ENCODE measurements around the gene ADPRS.

ADPRS gene

GRCh38 chr1:36094621-36095061, 5.9 kb downstream of the ADPRS start:
- no peaks in the 10 kb centered on the region for H3K27me3 ChIP-seq (ENCODE audit: control insufficient read depth in 5 of 5, insufficient read depth in 4 of 5, low read length in 5 of 5)
- H3K36me3 ChIP-seq (ENCODE audit: control insufficient read depth in 5 of 5, insufficient read depth in 5 of 5, low read length in 5 of 5): peaks cover 0 to 57% (median 48%) of the 10 kb centered on the region in 5 donors
- peak overlapping the region; percentile 55 for H3K27ac ChIP-seq (ENCODE audit: low read depth, low read length)
- peak overlapping the region in 2 of 5 donors; percentile 39 to 57 for H3K9ac ChIP-seq (ENCODE audit: low read length in 5 of 5)
- H3K9me3 ChIP-seq (ENCODE audit: control insufficient read depth in 5 of 5, low read length in 5 of 5): no peaks in the 10 kb centered on the region
- peaks cover under 1 to 49% (median 33%) of the 10 kb centered on the region in 5 donors for H3K4me1 ChIP-seq (ENCODE audit: control insufficient read depth in 5 of 5, insufficient read depth in 5 of 5, low read length in 5 of 5)
- no peak overlapping the region for H3K4me3 ChIP-seq (ENCODE audit: low read depth in 1 of 5, low read length in 5 of 5)

GRCh38 chr1:36095760-36096405, 7.2 kb downstream of the ADPRS start:
- peaks cover 0 to 51% (median 30%) of the 10 kb centered on the region in 5 donors for H3K4me1 ChIP-seq (ENCODE audit: control insufficient read depth in 5 of 5, insufficient read depth in 5 of 5, low read length in 5 of 5)
- H3K9me3 ChIP-seq (ENCODE audit: control insufficient read depth in 5 of 5, low read length in 5 of 5): no peaks in the 10 kb centered on the region
- H3K27ac ChIP-seq (ENCODE audit: low read depth, low read length): no peak overlapping the region
- H3K27me3 ChIP-seq (ENCODE audit: control insufficient read depth in 5 of 5, insufficient read depth in 4 of 5, low read length in 5 of 5): no peaks in the 10 kb centered on the region
- H3K9ac ChIP-seq (ENCODE audit: low read length in 5 of 5): no peak overlapping the region
- no peak overlapping the region for H3K4me3 ChIP-seq (ENCODE audit: low read depth in 1 of 5, low read length in 5 of 5)
- peaks cover 0 to 57% (median 48%) of the 10 kb centered on the region in 5 donors for H3K36me3 ChIP-seq (ENCODE audit: control insufficient read depth in 5 of 5, insufficient read depth in 5 of 5, low read length in 5 of 5)

GRCh38 chr1:36096500-36097432, 8.1 kb downstream of the ADPRS start:
- peaks cover 0 to 46% (median 30%) of the 10 kb centered on the region in 5 donors for H3K4me1 ChIP-seq (ENCODE audit: control insufficient read depth in 5 of 5, insufficient read depth in 5 of 5, low read length in 5 of 5)
- H3K27me3 ChIP-seq (ENCODE audit: control insufficient read depth in 5 of 5, insufficient read depth in 4 of 5, low read length in 5 of 5): no peaks in the 10 kb centered on the region
- no peaks in the 10 kb centered on the region for H3K9me3 ChIP-seq (ENCODE audit: control insufficient read depth in 5 of 5, low read length in 5 of 5)
- no peak overlapping the region for H3K9ac ChIP-seq (ENCODE audit: low read length in 5 of 5)
- no peak overlapping the region for H3K4me3 ChIP-seq (ENCODE audit: low read depth in 1 of 5, low read length in 5 of 5)
- H3K36me3 ChIP-seq (ENCODE audit: control insufficient read depth in 5 of 5, insufficient read depth in 5 of 5, low read length in 5 of 5): peaks cover 0 to 48% (median 40%) of the 10 kb centered on the region in 5 donors
- no peak overlapping the region for H3K27ac ChIP-seq (ENCODE audit: low read depth, low read length)

- Histone ChIP-seq H3K9me3 (ENCODE audit: control insufficient read depth in 5 of 5, low read length in 5 of 5) (no peaks in the 10 kb centered on the region), H3K9ac (ENCODE audit: low read length in 5 of 5) (no peak overlapping the region), H3K27me3 (ENCODE audit: control insufficient read depth in 5 of 5, insufficient read depth in 4 of 5, low read length in 5 of 5) (no peaks in the 10 kb centered on the region), H3K4me3 (ENCODE audit: low read depth in 1 of 5, low read length in 5 of 5) (no peak overlapping the region), H3K4me1 (ENCODE audit: control insufficient read depth in 5 of 5, insufficient read depth in 5 of 5, low read length in 5 of 5) (peaks cover 0 to 44% (median 29%) of the 10 kb centered on the region in 5 donors), H3K36me3 (ENCODE audit: control insufficient read depth in 5 of 5, insufficient read depth in 5 of 5, low read length in 5 of 5) (peaks cover 0 to 36% (median 28%) of the 10 kb centered on the region in 5 donors), H3K27ac (ENCODE audit: low read depth, low read length) (no peak overlapping the region)
These were observed 9.2 kb downstream of the ADPRS start for GRCh38 chr1:36097693-36098585.

GRCh38 chr1:36098650-36099365, 10.1 kb downstream of the ADPRS start:
- Histone ChIP-seq H3K27me3 (ENCODE audit: control insufficient read depth in 5 of 5, insufficient read depth in 4 of 5, low read length in 5 of 5) (no peaks in the 10 kb centered on the region), H3K9me3 (ENCODE audit: control insufficient read depth in 5 of 5, low read length in 5 of 5) (no peaks in the 10 kb centered on the region), H3K27ac (ENCODE audit: low read depth, low read length) (no peak overlapping the region), H3K4me1 (ENCODE audit: control insufficient read depth in 5 of 5, insufficient read depth in 5 of 5, low read length in 5 of 5) (peaks cover 0 to 35% (median 23%) of the 10 kb centered on the region in 5 donors), H3K36me3 (ENCODE audit: control insufficient read depth in 5 of 5, insufficient read depth in 5 of 5, low read length in 5 of 5) (peaks cover 0 to 28% (median 19%) of the 10 kb centered on the region in 5 donors), H3K4me3 (ENCODE audit: low read depth in 1 of 5, low read length in 5 of 5) (no peak overlapping the region), H3K9ac (ENCODE audit: low read length in 5 of 5) (no peak overlapping the region)

DNA sequence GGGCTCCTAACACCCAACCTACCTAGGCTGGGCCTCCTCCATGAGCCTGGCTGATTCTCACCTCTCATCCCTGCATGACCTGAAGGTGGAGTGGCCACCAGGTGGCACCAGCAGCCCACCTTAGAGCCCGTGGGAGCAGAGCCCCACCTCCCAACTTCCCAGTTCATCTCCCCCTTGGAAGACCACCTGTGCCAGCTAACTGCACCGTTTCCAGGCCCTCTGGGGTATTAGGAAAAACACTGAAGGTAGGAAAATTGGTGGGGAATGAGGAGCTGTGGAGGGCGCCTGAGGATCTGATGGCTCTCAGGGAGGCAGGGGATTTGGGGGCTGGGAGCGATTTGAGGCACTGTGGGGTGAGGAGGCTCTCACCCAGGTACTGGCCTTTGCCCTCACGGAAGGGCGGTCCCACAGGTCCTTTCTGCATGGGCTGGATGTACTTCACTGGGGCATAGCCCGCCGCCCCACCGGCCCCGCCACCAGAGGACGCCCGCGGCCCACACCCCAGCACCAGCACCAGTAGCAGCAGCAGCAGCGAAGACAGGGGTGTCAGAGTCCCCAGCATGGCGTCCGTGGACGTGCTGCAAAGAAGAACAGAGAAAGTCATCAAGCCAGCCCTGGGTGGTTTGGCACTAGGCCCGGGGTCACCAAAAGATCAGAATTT, 11.1 kb downstream of the ADPRS start:
- no peaks in the 10 kb centered on the region for H3K27me3 ChIP-seq (ENCODE audit: control insufficient read depth in 5 of 5, insufficient read depth in 4 of 5, low read length in 5 of 5)
- H3K4me3 ChIP-seq (ENCODE audit: low read depth in 1 of 5, low read length in 5 of 5): no peak overlapping the region
- peaks cover 0 to 25% (median 17%) of the 10 kb centered on the region in 5 donors for H3K4me1 ChIP-seq (ENCODE audit: control insufficient read depth in 5 of 5, insufficient read depth in 5 of 5, low read length in 5 of 5)
- H3K27ac ChIP-seq (ENCODE audit: low read depth, low read length): no peak overlapping the region
- H3K9me3 ChIP-seq (ENCODE audit: control insufficient read depth in 5 of 5, low read length in 5 of 5): no peaks in the 10 kb centered on the region
- H3K36me3 ChIP-seq (ENCODE audit: control insufficient read depth in 5 of 5, insufficient read depth in 5 of 5, low read length in 5 of 5): peaks cover 0 to 17% (median 9%) of the 10 kb centered on the region in 5 donors
- H3K9ac ChIP-seq (ENCODE audit: low read length in 5 of 5): no peak overlapping the region

DNA sequence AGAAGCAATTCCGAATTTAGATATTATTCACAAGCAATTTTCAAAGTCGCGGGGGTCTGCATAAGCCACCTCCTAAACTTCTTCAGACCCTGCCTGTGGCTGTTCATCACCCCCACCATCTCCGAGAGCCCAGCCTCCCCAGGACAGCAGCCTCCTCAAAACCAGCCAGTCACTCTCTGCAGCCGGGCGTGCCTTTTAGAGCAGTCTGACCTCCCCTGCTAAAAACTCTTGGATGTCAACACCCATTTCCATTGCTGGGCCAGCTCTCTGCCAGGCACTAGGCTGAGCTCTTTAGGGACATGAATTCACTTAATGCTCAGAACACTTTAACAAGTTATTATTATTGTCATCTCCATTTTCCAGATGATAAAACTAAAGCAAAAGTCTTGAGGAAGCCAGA, 11.7 kb downstream of the ADPRS start:
- Histone ChIP-seq H3K36me3 (ENCODE audit: control insufficient read depth in 5 of 5, insufficient read depth in 5 of 5, low read length in 5 of 5) (peaks cover 0 to 14% (median 7%) of the 10 kb centered on the region in 5 donors), H3K4me3 (ENCODE audit: low read depth in 1 of 5, low read length in 5 of 5) (no peak overlapping the region), H3K9me3 (ENCODE audit: control insufficient read depth in 5 of 5, low read length in 5 of 5) (no peaks in the 10 kb centered on the region), H3K27me3 (ENCODE audit: control insufficient read depth in 5 of 5, insufficient read depth in 4 of 5, low read length in 5 of 5) (no peaks in the 10 kb centered on the region), H3K27ac (ENCODE audit: low read depth, low read length) (no peak overlapping the region), H3K9ac (ENCODE audit: low read length in 5 of 5) (peak overlapping the region in 1 of 5 donors; percentile 30), H3K4me1 (ENCODE audit: control insufficient read depth in 5 of 5, insufficient read depth in 5 of 5, low read length in 5 of 5) (peaks cover 0 to 21% (median 14%) of the 10 kb centered on the region in 5 donors)

DNA sequence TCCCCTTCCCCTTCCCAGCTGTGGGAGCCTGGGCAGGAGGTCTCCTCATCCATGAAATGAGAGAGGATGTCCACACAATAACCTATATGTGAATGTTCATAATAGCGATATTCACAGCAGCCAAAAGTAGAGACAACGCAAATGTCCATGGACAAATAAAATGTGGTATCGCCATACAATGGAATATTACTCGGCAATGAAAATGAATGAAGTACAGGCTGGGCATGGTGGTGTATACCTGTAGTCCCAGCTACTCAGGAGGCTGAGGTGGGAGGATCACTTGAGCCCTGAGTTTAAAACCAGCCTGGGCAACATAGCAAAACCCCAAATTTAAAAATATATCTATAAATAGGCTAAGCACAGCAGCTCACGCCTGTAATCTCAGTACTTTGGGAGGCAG, 12.9 kb downstream of the ADPRS start:
- Histone ChIP-seq H3K9ac (ENCODE audit: low read length in 5 of 5) (no peak overlapping the region), H3K4me1 (ENCODE audit: control insufficient read depth in 5 of 5, insufficient read depth in 5 of 5, low read length in 5 of 5) (peaks cover 0 to 10% (median 9%) of the 10 kb centered on the region in 5 donors), H3K36me3 (ENCODE audit: control insufficient read depth in 5 of 5, insufficient read depth in 5 of 5, low read length in 5 of 5) (peaks cover 0 to 6% (median 0%) of the 10 kb centered on the region in 5 donors), H3K9me3 (ENCODE audit: control insufficient read depth in 5 of 5, low read length in 5 of 5) (no peaks in the 10 kb centered on the region), H3K27ac (ENCODE audit: low read depth, low read length) (no peak overlapping the region), H3K27me3 (ENCODE audit: control insufficient read depth in 5 of 5, insufficient read depth in 4 of 5, low read length in 5 of 5) (no peaks in the 10 kb centered on the region), H3K4me3 (ENCODE audit: low read depth in 1 of 5, low read length in 5 of 5) (no peak overlapping the region)

GRCh38 chr1:36106269-36106668, 17.6 kb downstream of the ADPRS start:
- Histone ChIP-seq H3K4me1 (ENCODE audit: control insufficient read depth in 5 of 5, insufficient read depth in 5 of 5, low read length in 5 of 5) (no peaks in the 10 kb centered on the region), H3K36me3 (ENCODE audit: control insufficient read depth in 5 of 5, insufficient read depth in 5 of 5, low read length in 5 of 5) (no peaks in the 10 kb centered on the region), H3K27me3 (ENCODE audit: control insufficient read depth in 5 of 5, insufficient read depth in 4 of 5, low read length in 5 of 5) (peaks cover 0 to 4% (median 0%) of the 10 kb centered on the region in 5 donors), H3K4me3 (ENCODE audit: low read depth in 1 of 5, low read length in 5 of 5) (no peak overlapping the region), H3K9ac (ENCODE audit: low read length in 5 of 5) (no peak overlapping the region), H3K27ac (ENCODE audit: low read depth, low read length) (no peak overlapping the region), H3K9me3 (ENCODE audit: control insufficient read depth in 5 of 5, low read length in 5 of 5) (no peaks in the 10 kb centered on the region)
